Erythroblast (primary cell): ENCODE measurements around the gene JKAMP.

ENCODE experiments used
- GATA1 ChIP-seq: IDR thresholded peaks from 2 replicates; pipeline ENCODE4 v1.6.1; 2011; ENCODE audit warnings: low read depth, mild to moderate bottlenecking, control low read depth, low read length, moderate library complexity
- POLR2A ChIP-seq: IDR thresholded peaks from 2 replicates; pipeline ENCODE4 v1.6.1; 2011; ENCODE audit warnings: mild to moderate bottlenecking, low read length

DNA sequence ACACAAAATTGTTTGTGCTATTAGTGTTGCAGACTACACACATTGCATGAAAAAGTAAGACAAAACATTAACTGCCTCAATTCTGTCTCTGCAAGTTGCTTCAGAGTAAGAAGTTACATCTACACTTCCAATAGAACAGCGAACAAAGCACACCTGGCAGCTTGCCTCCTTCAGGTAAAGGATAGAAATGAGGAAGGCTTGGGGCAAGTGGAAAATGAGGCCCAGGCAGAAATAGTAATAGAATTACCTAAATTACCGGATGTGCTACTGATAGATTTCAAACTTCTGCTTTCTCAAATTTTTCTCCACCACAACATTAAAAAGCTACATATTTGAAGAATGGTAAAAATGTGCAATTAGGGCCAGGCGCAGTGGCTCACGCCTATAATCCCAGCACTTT lies 54.6 kb downstream of the JKAMP start:
- TF ChIP-seq POLR2A, result no peak
- TF ChIP-seq GATA1, result no peak
